Right lobe of liver (tissue), 4 donors: ENCODE results near the gene TBC1D1.

ENCODE experiments used
- POLR2A ChIP-seq: fragments of 450-650 bp; IDR thresholded peaks from one replicate; pipeline ENCODE4 v1.6.1; 2017; ENCODE audit warnings: antibody characterized with exemption, mild to moderate bottlenecking
- TF ChIP-seq, protein P1 (sequence below), 4 donors: fragments of 200-600 bp in 3 of 4; fragments of 450-650 bp in 1 of 4; IDR thresholded peaks; one replicate each; pipeline versions ENCODE4 v1.5.1 to v1.8.0; 2016 to 2022; ENCODE audit warnings: antibody characterized with exemption in 4 of 4, mild to moderate bottlenecking in 2 of 4
- donor health status: DM: no; HTN: no; CAD: no.
- donor health status: DM: no; HTN: no; CAD: no.
- donor health status: DM: no; HTN: yes; CAD: no.

DNA sequence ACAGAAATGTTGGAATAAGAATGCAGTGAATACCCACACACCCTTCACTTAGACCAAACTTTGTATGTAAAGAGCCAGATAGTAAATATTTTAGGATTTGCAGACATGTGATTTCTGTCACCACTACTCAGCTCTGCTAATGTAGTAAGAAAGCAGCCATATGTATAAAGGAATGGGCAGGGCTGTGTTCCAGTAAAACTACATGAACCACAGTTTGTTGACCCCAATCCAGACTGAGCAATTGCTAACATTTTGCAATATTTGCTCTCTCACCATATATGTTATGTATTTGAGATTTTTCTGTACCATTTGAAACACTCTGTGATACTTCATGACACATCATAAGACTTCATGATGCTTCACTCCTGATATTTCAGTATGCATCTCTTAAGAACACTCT is 32.0 kb upstream of the TBC1D1 start:
- TF ChIP-seq, protein P1, sequence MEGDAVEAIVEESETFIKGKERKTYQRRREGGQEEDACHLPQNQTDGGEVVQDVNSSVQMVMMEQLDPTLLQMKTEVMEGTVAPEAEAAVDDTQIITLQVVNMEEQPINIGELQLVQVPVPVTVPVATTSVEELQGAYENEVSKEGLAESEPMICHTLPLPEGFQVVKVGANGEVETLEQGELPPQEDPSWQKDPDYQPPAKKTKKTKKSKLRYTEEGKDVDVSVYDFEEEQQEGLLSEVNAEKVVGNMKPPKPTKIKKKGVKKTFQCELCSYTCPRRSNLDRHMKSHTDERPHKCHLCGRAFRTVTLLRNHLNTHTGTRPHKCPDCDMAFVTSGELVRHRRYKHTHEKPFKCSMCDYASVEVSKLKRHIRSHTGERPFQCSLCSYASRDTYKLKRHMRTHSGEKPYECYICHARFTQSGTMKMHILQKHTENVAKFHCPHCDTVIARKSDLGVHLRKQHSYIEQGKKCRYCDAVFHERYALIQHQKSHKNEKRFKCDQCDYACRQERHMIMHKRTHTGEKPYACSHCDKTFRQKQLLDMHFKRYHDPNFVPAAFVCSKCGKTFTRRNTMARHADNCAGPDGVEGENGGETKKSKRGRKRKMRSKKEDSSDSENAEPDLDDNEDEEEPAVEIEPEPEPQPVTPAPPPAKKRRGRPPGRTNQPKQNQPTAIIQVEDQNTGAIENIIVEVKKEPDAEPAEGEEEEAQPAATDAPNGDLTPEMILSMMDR (IDR thresholded peaks at IDR 0.05) = no peak
- no peak for TF ChIP-seq POLR2A
